SU-DHL-6 (cell line): ENCODE data around the gene AHDC1.

Experiments
- EZH2phosphoT487 ChIP-seq: fragments of 200-600 bp; sonication (generic), shearing (Covaris generic); conservative IDR thresholded peaks from 2 replicates; pipeline ENCODE4 v1.6.1; 2018; ENCODE audit warnings: mild to moderate bottlenecking, antibody characterized with exemption, low read length, moderate library complexity, mixed read lengths
- TF ChIP-seq, protein P1 (sequence below): fragments of 200-600 bp; sonication (generic); IDR thresholded peaks from one replicate; pipeline ENCODE4 v1.5.1; 2017; ENCODE audit warnings: antibody characterized with exemption, mild to moderate bottlenecking, low read length, moderate library complexity; ENCODE audit not compliant: insufficient read depth, poor library complexity, severe bottlenecking

DNA sequence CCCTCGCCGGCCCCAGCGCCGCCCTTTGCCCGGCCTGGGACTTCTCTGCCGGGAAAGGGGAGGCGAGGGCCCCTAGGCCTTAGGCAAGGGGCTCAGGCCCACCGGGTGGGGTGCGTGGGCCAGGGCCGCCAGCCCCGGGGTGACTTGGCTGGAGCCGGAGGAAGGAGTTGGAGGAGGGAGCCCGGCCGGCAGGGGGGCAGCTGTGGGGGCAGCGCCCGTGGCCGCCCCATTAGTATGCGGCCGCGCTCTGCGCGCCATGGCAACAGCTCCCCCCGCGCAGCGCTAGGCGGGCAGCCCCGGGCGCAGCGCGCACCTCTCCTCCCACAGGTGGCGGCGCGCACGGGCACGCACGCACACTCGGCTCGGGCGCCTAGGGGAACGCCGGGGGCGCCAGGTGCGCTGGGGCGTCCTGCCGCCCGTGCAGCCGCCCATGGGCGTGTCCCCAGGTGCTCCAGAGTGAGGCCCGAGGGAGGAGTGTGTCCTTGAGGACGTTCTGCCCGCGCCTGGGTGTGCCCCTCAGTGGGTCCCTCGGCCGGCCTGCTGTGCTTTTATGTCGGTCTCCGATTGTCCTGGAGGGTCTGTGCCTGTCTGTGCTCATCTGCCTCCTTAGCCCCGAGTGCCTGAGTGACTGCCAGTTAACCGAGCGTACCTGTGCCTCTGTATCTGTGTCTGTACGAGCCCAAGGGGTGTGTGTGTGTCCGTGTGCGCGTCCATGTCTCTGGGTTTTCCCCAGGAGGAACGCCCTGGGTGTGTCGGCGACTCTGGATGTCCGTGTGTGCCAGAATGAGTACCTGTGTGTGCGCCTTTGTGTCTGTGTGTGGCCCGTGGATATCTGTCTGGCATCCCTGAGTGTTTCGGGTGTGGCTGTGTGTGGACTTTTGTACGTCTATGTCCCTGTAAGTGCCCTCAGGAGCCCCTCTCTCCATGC, 75.8 kb downstream of the AHDC1 start:
- TF ChIP-seq, protein P1, sequence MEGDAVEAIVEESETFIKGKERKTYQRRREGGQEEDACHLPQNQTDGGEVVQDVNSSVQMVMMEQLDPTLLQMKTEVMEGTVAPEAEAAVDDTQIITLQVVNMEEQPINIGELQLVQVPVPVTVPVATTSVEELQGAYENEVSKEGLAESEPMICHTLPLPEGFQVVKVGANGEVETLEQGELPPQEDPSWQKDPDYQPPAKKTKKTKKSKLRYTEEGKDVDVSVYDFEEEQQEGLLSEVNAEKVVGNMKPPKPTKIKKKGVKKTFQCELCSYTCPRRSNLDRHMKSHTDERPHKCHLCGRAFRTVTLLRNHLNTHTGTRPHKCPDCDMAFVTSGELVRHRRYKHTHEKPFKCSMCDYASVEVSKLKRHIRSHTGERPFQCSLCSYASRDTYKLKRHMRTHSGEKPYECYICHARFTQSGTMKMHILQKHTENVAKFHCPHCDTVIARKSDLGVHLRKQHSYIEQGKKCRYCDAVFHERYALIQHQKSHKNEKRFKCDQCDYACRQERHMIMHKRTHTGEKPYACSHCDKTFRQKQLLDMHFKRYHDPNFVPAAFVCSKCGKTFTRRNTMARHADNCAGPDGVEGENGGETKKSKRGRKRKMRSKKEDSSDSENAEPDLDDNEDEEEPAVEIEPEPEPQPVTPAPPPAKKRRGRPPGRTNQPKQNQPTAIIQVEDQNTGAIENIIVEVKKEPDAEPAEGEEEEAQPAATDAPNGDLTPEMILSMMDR = no peak
- no peak for TF ChIP-seq EZH2phosphoT487
